CD4-positive, alpha-beta T cell treated with Interleukin-6 at 100 ng/mL for 8 hours (primary cell): ENCODE measurements around the gene ODAD4.
"Not testable (repeated sequence)": the region's sequence is repeated elsewhere in the genome, so short reads cannot be mapped to it uniquely, and the experiment has no call there.

Experiments used
- DNase-seq: peaks from one replicate; pipeline ENCODE4 v3.0.0-alpha.2; 2020; ENCODE audit warnings: mixed read lengths, low spot score

ODAD4 gene

GRCh38 chr17:41912925-41913324 lies 17.5 kb upstream of the ODAD4 start:
- DNase-seq = no peak

- no peak for DNase-seq
Measured at GRCh38 chr17:41913798-41914197, 16.6 kb upstream of the ODAD4 start.

- DNase-seq = no peak
Measured at GRCh38 chr17:41914358-41914766, 16.1 kb upstream of the ODAD4 start.

- no peak for DNase-seq
Measured at GRCh38 chr17:41915020-41915419, 15.4 kb upstream of the ODAD4 start.

DNA sequence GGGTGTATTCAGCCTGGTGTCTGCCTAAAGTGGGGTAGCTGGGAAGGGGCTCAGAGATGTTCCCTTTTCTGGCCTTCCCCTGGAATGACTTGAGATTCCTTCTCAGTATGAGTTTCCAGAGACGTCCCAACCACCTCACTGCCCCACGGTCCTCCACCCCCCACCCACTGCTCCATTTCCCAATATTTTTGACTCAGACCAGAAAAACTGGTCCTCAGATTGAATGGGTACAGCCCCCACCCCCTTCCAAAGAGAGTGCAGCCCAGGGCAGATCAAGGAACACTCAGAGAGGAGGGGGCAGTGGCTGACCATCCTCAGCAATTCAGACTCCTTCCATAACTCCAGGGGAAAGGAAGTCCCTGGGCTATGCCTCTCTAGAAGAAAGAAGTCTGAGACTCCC lies 14.9 kb upstream of the ODAD4 start:
- no peak for DNase-seq

- DNase-seq = no peak
Measured at GRCh38 chr17:41917192-41917591, 13.2 kb upstream of the ODAD4 start.

GRCh38 chr17:41917679-41918313 lies 12.6 kb upstream of the ODAD4 start:
- peak; percentile 17 for DNase-seq

DNA sequence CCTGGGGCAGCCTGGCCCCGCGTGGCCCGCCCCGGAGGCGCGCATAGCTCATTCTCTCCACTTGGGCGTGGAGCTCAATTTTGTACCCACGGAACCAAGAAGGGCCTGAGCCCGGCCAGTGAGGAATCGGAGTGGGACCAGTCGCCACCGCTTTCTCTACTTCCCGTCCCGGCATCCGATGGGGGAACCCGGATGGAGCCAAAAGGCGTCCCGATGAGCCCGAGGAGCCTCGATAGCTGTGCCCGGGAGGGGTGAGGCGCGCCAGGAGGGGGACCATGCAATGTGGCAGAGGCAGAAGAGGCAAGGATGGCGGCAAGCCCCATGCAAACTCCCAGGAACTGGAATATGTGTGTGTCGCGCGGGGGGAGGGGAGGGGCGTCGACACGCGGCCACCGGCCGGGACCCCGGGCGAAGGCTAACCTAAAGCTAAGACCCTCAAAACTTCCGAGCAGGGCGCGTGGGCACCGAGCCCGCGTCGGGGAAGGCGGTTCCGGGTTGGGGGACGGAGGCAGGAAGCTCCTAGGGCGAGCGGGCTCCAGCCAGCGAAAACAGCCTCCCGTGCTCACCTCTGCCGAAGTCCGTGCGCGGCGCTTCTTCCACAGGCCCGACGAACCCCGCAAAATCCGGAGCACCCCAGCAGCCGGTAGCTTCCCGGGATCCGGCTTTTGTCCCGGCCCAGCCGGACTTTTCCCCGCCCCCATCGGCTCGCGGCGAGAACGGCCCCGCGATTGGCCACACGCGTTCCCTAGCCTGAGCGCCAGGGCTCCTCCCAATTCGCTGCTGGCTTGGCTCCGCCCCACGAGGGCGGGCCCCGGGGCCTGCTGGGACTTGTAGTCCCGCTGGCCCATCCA lies 11.9 kb upstream of the ODAD4 start, which contains the start of gene ACLY:
Gene ACLY, minus strand, starts transcription at position 638 of the 851 bp plus-strand sequence. CDS start 5,078 bp downstream, outside the sequence.
- peak; percentile 95 for DNase-seq

DNA sequence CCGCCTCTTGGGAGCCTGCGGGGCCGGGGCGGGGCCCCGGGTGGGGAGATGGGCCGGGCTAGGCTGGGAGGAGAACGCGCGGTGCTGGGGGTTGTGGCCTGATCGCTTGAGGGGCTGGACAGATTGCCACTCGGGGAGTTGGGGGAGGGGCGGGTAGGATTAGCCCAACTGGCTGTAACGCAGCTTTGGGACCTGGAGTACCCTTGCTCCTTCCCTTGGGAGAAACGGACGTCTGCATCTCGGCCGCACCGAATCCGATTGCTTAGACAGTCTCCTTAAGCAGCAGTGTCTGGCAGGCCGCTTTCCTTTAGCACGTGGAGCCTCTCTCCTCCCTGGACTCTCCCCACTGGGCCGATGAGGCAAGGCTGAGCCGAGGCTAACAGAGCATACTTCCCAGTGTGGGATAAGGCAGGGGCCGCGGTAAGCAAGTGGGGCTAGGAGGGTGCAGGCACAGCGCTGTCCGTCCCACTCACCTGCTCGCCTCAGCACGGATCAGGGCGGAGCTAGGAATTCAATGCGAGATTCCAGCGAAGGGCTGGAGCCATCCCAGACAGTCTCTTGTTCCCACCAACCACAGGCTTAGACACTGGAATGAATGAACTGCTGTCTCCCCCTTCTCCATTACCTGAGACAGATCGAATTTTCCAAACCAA lies 11.1 kb upstream of the ODAD4 start:
- DNase-seq = no peak

GRCh38 chr17:41919840-41920579 lies 10.4 kb upstream of the ODAD4 start:
- DNase-seq = no peak

GRCh38 chr17:41920580-41920955 lies 9.8 kb upstream of the ODAD4 start:
- DNase-seq = no peak

GRCh38 chr17:41925991-41926590 lies 4.3 kb upstream of the ODAD4 start:
- DNase-seq = no peak

GRCh38 chr17:41928693-41929251 lies 1.6 kb upstream of the ODAD4 start:
- no peak for DNase-seq

DNA sequence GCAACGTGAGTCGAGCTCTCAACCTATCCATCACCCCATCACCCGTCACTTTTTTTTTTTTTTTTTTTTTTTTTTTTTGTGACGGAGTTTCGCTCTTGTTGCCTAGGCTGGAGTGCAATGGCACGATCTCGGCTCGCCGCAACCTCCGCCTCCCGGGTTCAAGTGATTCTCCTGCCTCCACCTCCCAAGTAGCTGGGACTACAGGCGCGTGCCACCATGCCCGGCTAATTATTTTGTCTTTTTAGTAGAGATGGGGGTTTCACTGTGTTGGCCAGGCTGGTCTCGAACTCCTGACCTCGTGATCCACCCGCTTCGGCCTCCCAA lies 378 bp downstream of the ODAD4 start:
- not testable (repeated sequence) for DNase-seq

DNA sequence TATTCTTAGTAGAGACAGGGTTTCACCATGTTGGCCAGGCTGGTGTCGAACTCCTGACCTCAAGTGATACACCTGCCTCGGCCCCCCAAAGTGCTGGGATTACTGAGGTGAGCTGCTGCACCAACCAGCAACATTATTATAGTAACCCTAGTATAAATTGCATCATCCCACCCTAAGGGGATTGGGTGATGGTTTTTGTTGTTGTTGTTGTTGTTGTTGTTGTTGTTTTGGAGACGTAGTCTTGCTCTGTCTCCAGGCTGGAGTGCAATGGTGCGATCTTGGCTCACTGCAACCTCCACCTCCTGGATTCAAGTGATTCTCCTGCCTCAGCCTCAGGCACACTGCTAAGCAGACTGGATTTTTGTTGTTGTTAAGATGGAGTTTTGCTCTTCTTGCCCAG lies 1.3 kb downstream of the ODAD4 start:
- DNase-seq = not testable (repeated sequence)

DNA sequence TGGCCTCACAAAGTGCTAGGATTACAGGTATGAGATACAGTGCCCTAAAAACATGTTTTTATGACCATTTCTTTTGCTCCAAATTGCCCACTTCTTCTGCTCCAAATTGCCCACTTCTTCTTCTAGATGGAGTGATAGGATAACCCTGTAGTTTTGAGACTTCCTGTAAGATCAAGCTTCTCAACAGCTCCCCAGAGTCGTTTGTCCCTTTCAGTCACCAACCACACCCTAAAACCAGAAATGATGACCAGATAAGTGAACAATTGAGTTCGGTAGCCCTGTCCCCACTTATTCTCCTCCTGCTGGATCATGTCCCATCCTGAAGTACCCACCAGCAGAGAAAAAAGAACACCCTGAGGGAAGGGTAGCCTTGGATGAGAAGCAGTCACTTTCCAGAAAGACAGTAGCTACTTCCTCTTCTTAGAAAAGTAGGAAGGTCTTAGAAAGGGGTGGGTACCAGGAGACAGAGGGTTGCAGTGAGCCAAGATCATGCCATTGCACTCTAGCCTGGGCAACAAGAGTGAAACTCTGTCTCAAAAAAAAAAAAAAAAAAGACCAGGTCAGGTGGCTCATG lies 2.5 kb downstream of the ODAD4 start:
- DNase-seq = no peak

- DNase-seq = no peak
Measured at GRCh38 chr17:41935641-41936040, 5.2 kb downstream of the ODAD4 start.

DNA sequence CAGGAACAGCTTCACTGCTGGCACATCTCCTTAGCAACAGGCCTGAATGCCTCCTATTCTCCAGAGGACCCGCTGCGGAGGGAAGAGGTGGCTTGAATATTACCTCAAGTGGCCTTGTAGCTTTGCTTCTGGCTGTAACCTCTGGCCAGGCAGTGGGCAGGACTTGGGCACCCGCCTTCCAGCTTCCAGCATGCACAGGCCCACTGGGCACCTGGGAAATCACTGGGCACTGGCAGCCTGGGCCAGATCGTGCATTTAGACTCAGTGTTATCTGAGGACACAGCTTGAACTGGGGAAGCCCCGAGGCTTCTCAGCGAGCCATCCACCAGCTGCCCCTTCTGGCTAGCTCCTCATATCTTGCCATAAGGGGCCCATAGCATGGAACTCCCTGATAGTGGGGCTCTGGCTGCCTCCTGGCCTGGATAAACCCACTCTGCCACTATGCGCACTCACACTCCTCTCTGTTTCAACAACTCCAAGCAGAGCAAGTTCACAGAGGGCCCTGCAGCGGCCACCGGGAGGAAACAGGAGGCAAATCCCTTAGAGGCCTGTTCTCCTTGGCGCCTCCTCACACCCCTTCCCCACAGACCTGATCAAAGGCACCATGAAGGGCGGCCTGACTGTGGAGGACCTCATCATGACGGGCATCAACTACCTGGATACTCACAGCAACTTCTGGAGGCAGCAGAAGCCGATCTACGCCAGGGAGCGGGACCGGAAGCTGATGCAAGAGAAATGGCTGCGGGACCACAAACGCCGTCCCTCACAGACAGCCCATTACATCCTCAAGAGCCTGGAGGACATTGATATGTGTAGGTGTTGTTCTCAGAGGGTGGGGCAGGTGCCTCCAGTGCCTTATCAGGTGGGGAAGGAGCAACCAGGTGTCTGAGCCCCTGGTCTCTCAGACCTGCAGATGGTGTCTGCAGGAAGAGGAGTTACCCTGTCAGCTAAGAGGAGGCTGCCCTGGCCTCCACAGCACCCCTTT lies 7.8 kb downstream of the ODAD4 start:
- DNase-seq = no peak

GRCh38 chr17:41939044-41939692 lies 8.8 kb downstream of the ODAD4 start:
- no peak for DNase-seq

DNA sequence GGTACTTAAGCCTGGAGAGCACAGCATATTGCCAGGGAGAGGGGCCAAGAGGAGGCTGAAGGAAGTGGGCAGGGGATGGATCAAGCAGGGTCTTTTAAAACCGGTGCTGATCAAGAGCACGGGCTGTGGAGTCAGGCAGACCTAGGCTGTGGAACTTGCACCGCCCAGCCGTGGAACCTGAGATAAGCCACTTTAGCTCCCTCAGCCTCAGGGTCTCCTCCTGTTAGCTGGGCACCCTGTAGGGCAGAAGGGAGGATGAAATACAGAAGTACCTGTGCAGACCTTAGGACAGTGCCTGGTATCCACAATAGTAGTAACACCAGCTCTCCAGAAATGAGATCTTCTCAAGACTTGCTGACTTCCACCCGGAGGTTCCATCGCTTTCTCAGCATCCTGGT lies 9.3 kb downstream of the ODAD4 start:
- DNase-seq = no peak
